Stimulated activated CD8-positive, alpha-beta memory T cell treated with anti-CD3 and anti-CD28 coated beads, Interleukin-4, amount 100 ng/mL, for 24 hours (primary cell): Measurements from ENCODE around the gene BBX.
"Not testable (repeated sequence)": the region's sequence is repeated elsewhere in the genome, so short reads cannot be mapped to it uniquely, and the experiment has no call there.

Source experiments
- DNase-seq: peaks from one replicate; pipeline ENCODE4 v3.0.0-alpha.2; 2020; ENCODE audit warnings: low read depth

BBX gene

GRCh38 chr3:107684431-107684925 lies 161.7 kb downstream of the BBX start:
- no peak for DNase-seq

- no peak for DNase-seq
Observed at GRCh38 chr3:107685383-107685782, 162.6 kb downstream of the BBX start.

GRCh38 chr3:107687056-107687581 lies 164.4 kb downstream of the BBX start:
- no peak for DNase-seq

- no peak for DNase-seq
Observed at GRCh38 chr3:107689355-107689754, 166.6 kb downstream of the BBX start.

GRCh38 chr3:107690522-107691138 lies 167.9 kb downstream of the BBX start:
- DNase-seq = no peak

GRCh38 chr3:107691984-107692383 lies 169.2 kb downstream of the BBX start:
- DNase-seq = not testable (repeated sequence)

- not testable (repeated sequence) for DNase-seq
Observed at GRCh38 chr3:107697348-107697747, 174.6 kb downstream of the BBX start.

- DNase-seq = not testable (repeated sequence)
Observed at GRCh38 chr3:107697855-107698254, 175.1 kb downstream of the BBX start.

GRCh38 chr3:107699682-107700081 lies 176.9 kb downstream of the BBX start:
- DNase-seq = no peak

- DNase-seq = no peak
Observed at GRCh38 chr3:107701299-107701698, 178.5 kb downstream of the BBX start.

GRCh38 chr3:107704477-107704876 lies 181.7 kb downstream of the BBX start:
- no peak for DNase-seq

- no peak for DNase-seq
Observed at GRCh38 chr3:107705046-107705445, 182.3 kb downstream of the BBX start.

- no peak for DNase-seq
Observed at GRCh38 chr3:107710851-107711250, 188.1 kb downstream of the BBX start.

GRCh38 chr3:107716734-107717133 lies 194.0 kb downstream of the BBX start:
- no peak for DNase-seq

GRCh38 chr3:107718547-107718946 lies 195.8 kb downstream of the BBX start:
- DNase-seq = no peak

GRCh38 chr3:107727102-107727501 lies 204.3 kb downstream of the BBX start:
- no peak for DNase-seq

GRCh38 chr3:107729686-107730085 lies 206.9 kb downstream of the BBX start:
- no peak for DNase-seq

- DNase-seq = no peak
Observed at GRCh38 chr3:107734317-107734716, 211.6 kb downstream of the BBX start.

GRCh38 chr3:107737914-107738313 lies 215.2 kb downstream of the BBX start:
- DNase-seq = no peak

GRCh38 chr3:107738486-107739183 lies 215.9 kb downstream of the BBX start:
- DNase-seq = no peak

- DNase-seq = no peak
Observed at GRCh38 chr3:107739227-107739626, 216.5 kb downstream of the BBX start.

GRCh38 chr3:107740992-107741896 lies 218.5 kb downstream of the BBX start:
- no peak for DNase-seq
